OCI-LY7 (cell line): Measurements from ENCODE around the gene ZNF831. TPM values are rescaled to one million over a fixed set of nuclear protein-coding genes. Genes with fewer than 3 reads are reported as not detected.

ENCODE experiments used
- BruUV-seq: library from RNA; stranded (reverse); fragments of 400-500 nt; replicated peaks from 2 replicates; lab custom pipeline; 2021; lab: Mats Ljungman, UMichigan
- CTCF ChIA-PET: fragments of 300-600 bp; sonication (Branson Sonifier 250); formaldehyde crosslinking; loops from one replicate; lab custom pipeline; 2022; ENCODE audit warnings: antibody characterized with exemption; ENCODE audit not compliant: unreplicated experiment; lab: Charles Lee
- POLR2A ChIA-PET: fragments of 300-600 bp; sonication (Branson Sonifier 250); formaldehyde crosslinking; loops from one replicate; lab custom pipeline; 2022; ENCODE audit warnings: antibody characterized with exemption; lab: Charles Lee
- DNase-seq: peaks from one replicate; pipeline ENCODE4 v3.0.0-alpha.2; 2015; ENCODE audit warnings: low spot score
- H2AFZ ChIP-seq: fragments of 200-600 bp; sonication (generic), shearing (Covaris generic); 2 replicates; pipeline ENCODE4 v1.6.1; 2014; ENCODE audit warnings: mild to moderate bottlenecking, antibody characterized with exemption, low read length, moderate library complexity
- H3K27ac ChIP-seq: fragments of 200-600 bp; sonication (generic); 2 replicates; pipeline ENCODE4 v1.5.1; 2014; ENCODE audit warnings: mixed run types, low read depth, mild to moderate bottlenecking, moderate library complexity, low read length, inconsistent platforms; ENCODE audit not compliant: poor library complexity, severe bottlenecking
- H3K36me3 ChIP-seq: fragments of 200-600 bp; sonication (generic); 2 replicates; pipeline ENCODE4 v1.6.1; 2014; ENCODE audit warnings: mild to moderate bottlenecking, antibody characterized with exemption, low read length, moderate library complexity, mixed read lengths; ENCODE audit not compliant: insufficient read depth
- H3K4me1 ChIP-seq: fragments of 200-600 bp; sonication (generic); 2 replicates; pipeline ENCODE4 v1.5.1; 2014; ENCODE audit warnings: mild to moderate bottlenecking, low read length; ENCODE audit not compliant: insufficient read depth, poor library complexity, severe bottlenecking
- H3K4me2 ChIP-seq: fragments of 200-600 bp; sonication (generic); 2 replicates; pipeline ENCODE4 v1.6.1; 2014; ENCODE audit warnings: mild to moderate bottlenecking, low read length
- H3K4me3 ChIP-seq: fragments of 200-600 bp; sonication (generic); 2 replicates; pipeline ENCODE4 v1.5.1; 2014; ENCODE audit warnings: mild to moderate bottlenecking, low read depth, low read length; ENCODE audit not compliant: poor library complexity, severe bottlenecking
- H3K79me2 ChIP-seq: fragments of 200-600 bp; sonication (generic); 2 replicates; pipeline ENCODE4 v1.6.1; 2016; ENCODE audit warnings: low read depth, mild to moderate bottlenecking, low read length, moderate library complexity, mixed read lengths; ENCODE audit not compliant: insufficient read depth
- H3K9me2 ChIP-seq: fragments of 200-600 bp; sonication (generic); 2 replicates; pipeline ENCODE4 v1.6.1; 2016; ENCODE audit warnings: mild to moderate bottlenecking, low read length, mixed read lengths; ENCODE audit not compliant: insufficient read depth
- H3K9me3 ChIP-seq: fragments of 200-600 bp; sonication (generic); 2 replicates; pipeline ENCODE4 v1.6.1; 2014; ENCODE audit warnings: mild to moderate bottlenecking, mixed run types, low read length, mixed read lengths
- H4K20me1 ChIP-seq: fragments of 200-600 bp; sonication (generic); 2 replicates; pipeline ENCODE4 v1.6.1; 2014; ENCODE audit warnings: mild to moderate bottlenecking, antibody characterized with exemption, low read length, moderate library complexity, mixed read lengths; ENCODE audit not compliant: insufficient read depth
- EZH2phosphoT487 ChIP-seq: fragments of 200-600 bp; sonication (generic); IDR thresholded peaks from 2 replicates; pipeline ENCODE4 v1.6.1; 2018; ENCODE audit warnings: low read depth, borderline replicate concordance, mild to moderate bottlenecking, mixed run types, antibody characterized with exemption, low read length, moderate library complexity, mixed read lengths
- intact Hi-C: fragments of 100-400 bp; cut with micrococcal nuclease; formaldehyde crosslinking; loops from one replicate; pipeline ENCODE4 v1.10.0; 2022; ENCODE audit not compliant: unreplicated experiment
- total RNA-seq, 2 experiments: library from RNA; depleted of rRNA in 1 of 2; stranded (reverse); fragments of >200 nt in 1 of 2; shearing (Covaris generic) in 1 of 2; gene quantifications; 2 replicates each; pipeline ENCODE4 v1.2.3, GENCODE V29; 2014 to 2022
- TF ChIP-seq, protein P1 (sequence below): fragments of 200-600 bp; sonication (generic); conservative IDR thresholded peaks from 2 replicates; pipeline ENCODE4 v1.5.1; 2014; ENCODE audit warnings: mild to moderate bottlenecking, antibody characterized with exemption, low read length, moderate library complexity, mixed read lengths

ZNF831 gene
- total RNA-seq, 2 experiments from 2014 or later = 5.9 to 6.3 TPM

DNA sequence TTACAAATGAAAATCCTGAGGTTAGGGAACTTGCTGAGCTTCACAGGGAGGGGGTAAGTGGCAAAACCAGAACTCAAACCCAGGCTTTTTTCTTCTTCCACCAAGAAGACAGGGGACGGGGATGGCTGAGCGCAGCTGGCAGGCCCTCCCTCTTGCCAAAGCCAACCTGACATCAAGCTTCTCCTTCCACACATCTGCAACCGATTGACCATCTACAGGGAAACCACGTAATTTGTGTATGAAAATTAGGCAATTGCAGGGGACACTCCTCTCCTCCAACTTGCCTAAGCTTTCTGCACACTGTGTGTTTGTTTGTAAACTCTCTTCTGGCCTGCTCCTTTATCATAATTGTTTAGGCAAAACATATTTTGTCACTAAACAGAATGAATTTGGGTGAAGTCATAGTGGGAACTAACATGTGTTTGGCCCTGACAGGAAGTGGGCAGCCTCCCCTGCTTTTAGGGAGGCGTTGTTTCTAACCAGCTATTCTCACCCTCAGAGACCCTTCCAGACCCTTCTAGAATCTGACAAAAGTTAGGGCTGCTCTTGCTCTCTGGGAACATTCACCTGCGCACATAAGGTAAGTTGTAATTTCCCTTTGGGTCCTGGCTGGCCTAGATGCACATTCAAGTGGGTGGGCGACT is 18.9 kb downstream of the ZNF831 start:
- H4K20me1 ChIP-seq = no peaks in the 10 kb centered on the region
- CTCF ChIA-PET = no interaction called here
- H3K9me3 ChIP-seq = no peaks in the 10 kb centered on the region
- H3K9me2 ChIP-seq = no peaks in the 10 kb centered on the region
- intact Hi-C loops = no loop called here
- BruUV-seq = no TSS peak
- TF ChIP-seq, protein P1, sequence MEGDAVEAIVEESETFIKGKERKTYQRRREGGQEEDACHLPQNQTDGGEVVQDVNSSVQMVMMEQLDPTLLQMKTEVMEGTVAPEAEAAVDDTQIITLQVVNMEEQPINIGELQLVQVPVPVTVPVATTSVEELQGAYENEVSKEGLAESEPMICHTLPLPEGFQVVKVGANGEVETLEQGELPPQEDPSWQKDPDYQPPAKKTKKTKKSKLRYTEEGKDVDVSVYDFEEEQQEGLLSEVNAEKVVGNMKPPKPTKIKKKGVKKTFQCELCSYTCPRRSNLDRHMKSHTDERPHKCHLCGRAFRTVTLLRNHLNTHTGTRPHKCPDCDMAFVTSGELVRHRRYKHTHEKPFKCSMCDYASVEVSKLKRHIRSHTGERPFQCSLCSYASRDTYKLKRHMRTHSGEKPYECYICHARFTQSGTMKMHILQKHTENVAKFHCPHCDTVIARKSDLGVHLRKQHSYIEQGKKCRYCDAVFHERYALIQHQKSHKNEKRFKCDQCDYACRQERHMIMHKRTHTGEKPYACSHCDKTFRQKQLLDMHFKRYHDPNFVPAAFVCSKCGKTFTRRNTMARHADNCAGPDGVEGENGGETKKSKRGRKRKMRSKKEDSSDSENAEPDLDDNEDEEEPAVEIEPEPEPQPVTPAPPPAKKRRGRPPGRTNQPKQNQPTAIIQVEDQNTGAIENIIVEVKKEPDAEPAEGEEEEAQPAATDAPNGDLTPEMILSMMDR = no peak
- TF ChIP-seq EZH2phosphoT487 = no peak
- H3K4me3 ChIP-seq = peak overlapping the region; percentile 35
- H3K36me3 ChIP-seq = no peaks in the 10 kb centered on the region; the same call in 1 of the 2 replicates
- H3K79me2 ChIP-seq = peaks cover 5% of the 10 kb centered on the region; the same call in 1 of the 2 replicates
- peaks cover 30% of the 10 kb centered on the region for H3K4me1 ChIP-seq
- peak; percentile 84 for DNase-seq
- no peak overlapping the region for H2AFZ ChIP-seq
- H3K27ac ChIP-seq = peak overlapping the region; percentile 74
- H3K4me2 ChIP-seq = peak overlapping the region; percentile 67
- POLR2A ChIA-PET = interaction anchor here (0.6 to 1.4 kb wide), 9 partner anchors 9 to 610 kb away, joined by 3 to 5 read pairs (median 3); partner anchors contain the start of gene ZNF831

DNA sequence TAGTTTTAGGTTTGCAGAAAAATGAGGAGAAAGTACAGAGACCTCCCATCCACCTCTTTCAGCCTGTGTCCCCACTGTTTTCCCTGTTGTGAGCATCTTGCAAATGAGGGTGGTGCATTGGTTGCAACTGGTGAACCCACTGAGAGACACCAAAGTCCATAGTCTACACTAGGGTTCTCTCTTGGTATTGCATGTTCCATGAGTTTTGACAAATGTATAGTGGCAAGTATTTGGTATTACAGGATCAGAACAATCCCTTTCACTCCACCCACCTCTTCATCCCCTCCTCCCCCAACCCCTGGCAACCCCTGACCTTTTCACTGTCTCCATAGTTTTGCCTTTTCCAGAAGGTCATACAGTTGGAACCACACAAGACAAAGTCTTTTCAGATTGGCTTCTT is 20.1 kb downstream of the ZNF831 start:
- Histone ChIP-seq H3K27ac (no peak overlapping the region), H3K4me1 (peaks cover 24% of the 10 kb centered on the region), H2AFZ (no peak overlapping the region), H3K9me2 (no peaks in the 10 kb centered on the region), H4K20me1 (no peaks in the 10 kb centered on the region), H3K4me3 (no peak overlapping the region), H3K4me2 (no peak overlapping the region), H3K79me2 (peaks cover 5% of the 10 kb centered on the region; the same call in 1 of the 2 replicates), H3K36me3 (no peaks in the 10 kb centered on the region), H3K9me3 (no peaks in the 10 kb centered on the region)
- TF ChIP-seq EZH2phosphoT487 = no peak
- TF ChIP-seq, protein P1 = no peak
- BruUV-seq = no TSS peak
- CTCF ChIA-PET = no interaction called here
- POLR2A ChIA-PET = interaction anchor here (0.8 kb wide), 1 partner anchor 100 kb away, joined by 4 read pairs; no protein-coding TSS in a partner anchor
- no peak for DNase-seq
- intact Hi-C loops = no loop called here

DNA sequence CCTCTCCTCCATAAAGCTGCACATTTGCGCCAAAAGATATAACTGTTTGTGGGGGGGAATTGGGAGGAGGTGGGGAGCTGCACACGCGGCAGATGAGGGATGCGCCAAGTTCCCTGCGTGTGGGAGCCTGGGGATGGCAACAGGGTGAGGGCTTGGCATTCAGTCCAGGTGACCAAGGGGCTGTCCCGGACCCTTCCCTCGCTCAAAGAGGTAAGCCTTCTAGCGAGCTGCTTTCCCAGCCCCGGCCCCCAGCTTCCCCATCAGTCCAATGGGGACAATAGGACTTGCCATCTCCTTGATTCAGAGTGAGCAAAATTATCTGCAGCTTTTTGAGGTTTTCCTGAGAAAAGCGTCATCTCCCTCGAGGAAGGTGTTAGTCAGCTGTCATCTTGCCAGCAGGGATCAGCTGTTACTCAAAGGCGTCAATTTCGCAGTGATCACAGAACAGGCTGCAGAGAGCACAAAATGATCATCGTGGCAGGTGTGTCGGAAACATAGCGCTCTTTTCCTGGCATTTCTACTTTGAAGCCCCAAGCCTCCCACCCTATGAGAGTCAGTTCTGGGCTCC is 21.3 kb downstream of the ZNF831 start:
- ChIA-PET POLR2A (interaction anchor here (0.9 kb wide), 1 partner anchor 15 kb away, joined by 4 read pairs; no protein-coding TSS in a partner anchor), CTCF (no interaction called here)
- Histone ChIP-seq H3K4me3 (no peak overlapping the region), H3K4me1 (peaks cover 24% of the 10 kb centered on the region), H3K9me2 (no peaks in the 10 kb centered on the region), H3K36me3 (no peaks in the 10 kb centered on the region), H3K27ac (no peak overlapping the region), H3K9me3 (no peaks in the 10 kb centered on the region), H2AFZ (no peak overlapping the region), H3K4me2 (no peak overlapping the region), H3K79me2 (peaks cover 5% of the 10 kb centered on the region; the same call in 1 of the 2 replicates), H4K20me1 (no peaks in the 10 kb centered on the region)
- BruUV-seq = no TSS peak
- TF ChIP-seq, protein P1 = no peak
- TF ChIP-seq EZH2phosphoT487 = no peak
- no peak for DNase-seq
- intact Hi-C loops = no loop called here
